Measurements from ENCODE around the gene CCDC93.

GRCh38 chr2:118054213-118055008, 40.5 kb upstream of the CCDC93 start:
- TF ChIP-seq POLR2A (IDR thresholded peaks at IDR 0.05; ENCODE audit: low read depth, low read length): no peak
- TF ChIP-seq, protein P1, sequence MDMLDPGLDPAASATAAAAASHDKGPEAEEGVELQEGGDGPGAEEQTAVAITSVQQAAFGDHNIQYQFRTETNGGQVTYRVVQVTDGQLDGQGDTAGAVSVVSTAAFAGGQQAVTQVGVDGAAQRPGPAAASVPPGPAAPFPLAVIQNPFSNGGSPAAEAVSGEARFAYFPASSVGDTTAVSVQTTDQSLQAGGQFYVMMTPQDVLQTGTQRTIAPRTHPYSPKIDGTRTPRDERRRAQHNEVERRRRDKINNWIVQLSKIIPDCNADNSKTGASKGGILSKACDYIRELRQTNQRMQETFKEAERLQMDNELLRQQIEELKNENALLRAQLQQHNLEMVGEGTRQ (IDR thresholded peaks at IDR 0.05; ENCODE audit: low read depth, low read length): no peak
- TF ChIP-seq CTCF (conservative IDR thresholded peaks at IDR 0.05; ENCODE audit: low read depth, low read length): no peak
- TF ChIP-seq RAD21 (IDR thresholded peaks at IDR 0.05; ENCODE audit: low read length): no peak
- no peak for TF ChIP-seq MXI1 (IDR thresholded peaks at IDR 0.05; ENCODE audit: borderline replicate concordance, low read depth, low read length)

Measured in IMR-90 (cell line).